ENCODE measurements around the gene INO80D.

INO80D gene

DNA sequence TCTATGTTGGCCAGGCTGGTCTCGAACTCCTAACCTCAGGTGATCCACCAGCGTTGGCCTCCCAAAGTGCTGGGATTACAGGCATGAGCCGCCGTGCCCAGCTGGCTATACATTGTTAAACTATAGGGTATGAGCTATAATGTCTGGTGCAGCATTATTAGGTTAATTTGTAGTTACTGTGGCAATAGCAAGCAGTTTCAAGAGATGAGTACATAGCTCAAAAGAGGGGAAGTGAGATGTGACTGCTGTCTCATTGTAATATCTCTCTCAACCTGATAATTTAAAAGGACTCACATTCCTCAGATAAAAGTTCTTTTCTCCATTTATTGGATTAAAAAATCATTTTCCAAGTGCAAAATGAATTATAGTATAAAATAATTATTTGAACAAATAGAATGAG, 116.4 kb downstream of the INO80D start:
- no peak overlapping the region for H3K4me3 ChIP-seq (replicated peaks; ENCODE audit: insufficient read depth, low read length)
- TF ChIP-seq SPI1 (IDR thresholded peaks at IDR 0.05; ENCODE audit: borderline replicate concordance, low read depth): peak; percentile 54; the same call in 1 of the 2 replicates
- TF ChIP-seq, protein P1, sequence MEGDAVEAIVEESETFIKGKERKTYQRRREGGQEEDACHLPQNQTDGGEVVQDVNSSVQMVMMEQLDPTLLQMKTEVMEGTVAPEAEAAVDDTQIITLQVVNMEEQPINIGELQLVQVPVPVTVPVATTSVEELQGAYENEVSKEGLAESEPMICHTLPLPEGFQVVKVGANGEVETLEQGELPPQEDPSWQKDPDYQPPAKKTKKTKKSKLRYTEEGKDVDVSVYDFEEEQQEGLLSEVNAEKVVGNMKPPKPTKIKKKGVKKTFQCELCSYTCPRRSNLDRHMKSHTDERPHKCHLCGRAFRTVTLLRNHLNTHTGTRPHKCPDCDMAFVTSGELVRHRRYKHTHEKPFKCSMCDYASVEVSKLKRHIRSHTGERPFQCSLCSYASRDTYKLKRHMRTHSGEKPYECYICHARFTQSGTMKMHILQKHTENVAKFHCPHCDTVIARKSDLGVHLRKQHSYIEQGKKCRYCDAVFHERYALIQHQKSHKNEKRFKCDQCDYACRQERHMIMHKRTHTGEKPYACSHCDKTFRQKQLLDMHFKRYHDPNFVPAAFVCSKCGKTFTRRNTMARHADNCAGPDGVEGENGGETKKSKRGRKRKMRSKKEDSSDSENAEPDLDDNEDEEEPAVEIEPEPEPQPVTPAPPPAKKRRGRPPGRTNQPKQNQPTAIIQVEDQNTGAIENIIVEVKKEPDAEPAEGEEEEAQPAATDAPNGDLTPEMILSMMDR (IDR thresholded peaks at IDR 0.05; ENCODE audit: insufficient read depth, low read length): no peak
- no peaks in the 10 kb centered on the region for H3K27me3 ChIP-seq (ENCODE audit: insufficient read depth, poor library complexity, severe bottlenecking)
- peak overlapping the region; percentile 48 for H3K27ac ChIP-seq (replicated peaks)
- no peak for DNase-seq (ENCODE audit: low read depth in 1 of 2, low spot score in 1 of 2)

DNA sequence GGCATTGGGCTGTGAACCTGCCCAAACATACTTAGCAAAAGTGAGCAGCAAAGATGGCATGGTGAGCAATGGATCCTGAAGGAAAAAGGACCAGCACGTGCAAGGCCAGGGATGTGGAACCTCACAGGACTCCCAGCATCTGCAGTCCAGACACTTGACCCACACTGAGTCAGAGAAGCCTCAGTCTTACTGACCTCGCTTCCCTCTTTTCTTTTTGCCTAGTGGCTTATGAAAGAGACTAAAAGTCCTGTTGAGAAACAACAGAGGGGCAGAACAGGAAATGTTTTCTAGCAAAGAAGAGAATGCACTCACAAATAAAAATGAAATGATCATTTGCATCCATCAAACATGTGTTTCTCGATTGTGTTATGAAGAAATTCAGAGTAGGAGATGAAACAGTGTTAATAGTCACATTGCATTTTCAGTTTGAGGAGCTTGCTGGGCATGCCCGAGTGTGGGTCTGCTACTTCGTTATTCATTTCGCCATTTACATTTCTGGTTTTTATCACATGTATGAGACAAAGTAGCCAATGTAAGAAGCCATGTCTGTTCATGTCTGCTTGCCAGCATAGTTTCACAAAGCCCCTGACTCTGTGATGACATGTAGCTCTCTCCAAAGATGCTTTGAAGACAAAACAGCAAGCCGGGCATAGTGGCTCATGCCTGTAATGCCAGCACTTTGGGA, 118.4 kb downstream of the INO80D start:
- TF ChIP-seq POLR2AphosphoS5 (IDR thresholded peaks at IDR 0.05; ENCODE audit: low read depth) (no peak), GABPA (IDR thresholded peaks at IDR 0.05; ENCODE audit: low read depth) (no peak), SPI1 (IDR thresholded peaks at IDR 0.05; ENCODE audit: borderline replicate concordance, low read depth) (peak; percentile 32; the same call in 1 of the 2 replicates)
- TF ChIP-seq, protein P1 (IDR thresholded peaks at IDR 0.05; ENCODE audit: insufficient read depth, low read length): no peak
- H3K27ac ChIP-seq (replicated peaks): peak overlapping the region; percentile 54
- peak in 1 of 2 experiments; percentile 70 for DNase-seq (ENCODE audit: low read depth in 1 of 2, low spot score in 1 of 2)

DNA sequence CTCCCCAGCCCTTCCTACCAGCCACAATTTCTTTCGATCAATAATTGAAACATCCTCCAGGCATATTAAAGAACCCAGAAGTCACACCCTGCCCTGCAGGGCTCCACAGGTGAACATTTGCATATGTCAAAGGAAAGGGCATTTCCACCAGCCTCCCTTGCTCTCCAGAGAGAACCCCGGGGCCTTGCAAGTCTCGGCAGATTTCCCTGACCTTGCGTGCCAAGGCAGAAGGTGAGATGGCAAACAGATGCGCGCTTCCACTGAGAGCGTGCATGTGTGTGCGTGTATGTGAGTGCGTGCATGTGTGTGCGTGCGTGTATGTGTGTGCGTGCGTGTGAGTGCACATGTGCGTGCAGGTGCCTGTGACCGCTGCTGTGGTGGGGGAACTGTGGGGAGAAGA, 120.3 kb downstream of the INO80D start:
- TF ChIP-seq REST (IDR thresholded peaks at IDR 0.05; ENCODE audit: insufficient replicate concordance, low read depth) (no peak), POLR2AphosphoS5 (IDR thresholded peaks at IDR 0.05; ENCODE audit: low read depth) (no peak), SPI1 (IDR thresholded peaks at IDR 0.05; ENCODE audit: borderline replicate concordance, low read depth) (no peak), GABPA (IDR thresholded peaks at IDR 0.05; ENCODE audit: low read depth) (no peak)
- TF ChIP-seq, protein P1 (IDR thresholded peaks at IDR 0.05; ENCODE audit: insufficient read depth, low read length): no peak
- no peak for DNase-seq (ENCODE audit: low read depth in 1 of 2, low spot score in 1 of 2)
- no peaks in the 10 kb centered on the region for H3K27me3 ChIP-seq (ENCODE audit: insufficient read depth, poor library complexity, severe bottlenecking)
- no peak overlapping the region for H3K4me3 ChIP-seq (replicated peaks; ENCODE audit: insufficient read depth, low read length)
- H3K27ac ChIP-seq (replicated peaks): no peak overlapping the region

More for the DNA sequence above, 118.4 kb downstream of the INO80D start:
- Histone ChIP-seq H3K4me3 (replicated peaks; ENCODE audit: insufficient read depth, low read length) (no peak overlapping the region), H3K27me3 (ENCODE audit: insufficient read depth, poor library complexity, severe bottlenecking) (no peaks in the 10 kb centered on the region)

- no peak for DNase-seq (ENCODE audit: low read depth in 1 of 2, low spot score in 1 of 2)
- H3K27me3 ChIP-seq (ENCODE audit: insufficient read depth, poor library complexity, severe bottlenecking): no peaks in the 10 kb centered on the region
These were observed 121.7 kb downstream of the INO80D start for GRCh38 chr2:205964111-205964761.

DNA sequence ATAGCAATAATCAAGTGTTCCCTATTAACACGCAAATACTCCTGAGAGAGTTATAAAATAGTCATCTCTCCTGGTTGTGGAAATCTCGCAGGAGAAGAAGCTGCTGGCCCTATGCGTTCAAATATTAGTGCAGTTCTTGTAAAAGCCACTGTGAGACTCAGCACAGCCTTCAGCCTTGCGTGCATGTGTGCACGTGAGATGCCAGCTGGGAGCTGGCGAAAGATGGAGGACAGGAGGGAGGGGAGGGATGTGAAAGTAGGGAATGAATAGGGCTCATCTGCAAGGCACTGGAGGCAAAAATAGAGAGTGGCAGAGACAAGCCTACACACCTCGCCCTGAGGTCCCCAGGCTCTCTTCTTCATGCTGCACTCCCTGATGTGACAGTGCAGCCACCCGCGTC, 126.5 kb downstream of the INO80D start:
- DNase-seq (ENCODE audit: low read depth in 1 of 2, low spot score in 1 of 2): no peak
- H3K4me3 ChIP-seq (replicated peaks; ENCODE audit: insufficient read depth, low read length): no peak overlapping the region
- TF ChIP-seq GABPA (IDR thresholded peaks at IDR 0.05; ENCODE audit: low read depth) (no peak), REST (IDR thresholded peaks at IDR 0.05; ENCODE audit: insufficient replicate concordance, low read depth) (no peak), SPI1 (IDR thresholded peaks at IDR 0.05; ENCODE audit: borderline replicate concordance, low read depth) (no peak), POLR2AphosphoS5 (IDR thresholded peaks at IDR 0.05; ENCODE audit: low read depth) (no peak)
- TF ChIP-seq, protein P1 (IDR thresholded peaks at IDR 0.05; ENCODE audit: insufficient read depth, low read length): no peak
- no peak overlapping the region for H3K27ac ChIP-seq (replicated peaks)
- H3K27me3 ChIP-seq (ENCODE audit: insufficient read depth, poor library complexity, severe bottlenecking): no peaks in the 10 kb centered on the region

More at GRCh38 chr2:205964111-205964761, 121.7 kb downstream of the INO80D start:
- no peak for TF ChIP-seq POLR2AphosphoS5 (IDR thresholded peaks at IDR 0.05; ENCODE audit: low read depth)
- no peak overlapping the region for H3K27ac ChIP-seq (replicated peaks)
- H3K4me3 ChIP-seq (replicated peaks; ENCODE audit: insufficient read depth, low read length): no peak overlapping the region
